Hair follicular keratinocyte (primary cell): Measurements from ENCODE around the gene HSPBP1. TPM values are rescaled to one million over a fixed set of nuclear protein-coding genes. Genes with fewer than 3 reads are reported as not detected.

Experiments used
- total RNA-seq: library from RNA; depleted of rRNA; stranded (reverse); fragments of >200 nt; gene quantifications from 2 replicates; pipeline ENCODE4 v1.2.3, GENCODE V29; 2015

Gene HSPBP1, protein sequence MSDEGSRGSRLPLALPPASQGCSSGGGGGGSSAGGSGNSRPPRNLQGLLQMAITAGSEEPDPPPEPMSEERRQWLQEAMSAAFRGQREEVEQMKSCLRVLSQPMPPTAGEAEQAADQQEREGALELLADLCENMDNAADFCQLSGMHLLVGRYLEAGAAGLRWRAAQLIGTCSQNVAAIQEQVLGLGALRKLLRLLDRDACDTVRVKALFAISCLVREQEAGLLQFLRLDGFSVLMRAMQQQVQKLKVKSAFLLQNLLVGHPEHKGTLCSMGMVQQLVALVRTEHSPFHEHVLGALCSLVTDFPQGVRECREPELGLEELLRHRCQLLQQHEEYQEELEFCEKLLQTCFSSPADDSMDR
- total RNA-seq = 41.6 and 79.3 TPM in 2 replicates

DNA sequence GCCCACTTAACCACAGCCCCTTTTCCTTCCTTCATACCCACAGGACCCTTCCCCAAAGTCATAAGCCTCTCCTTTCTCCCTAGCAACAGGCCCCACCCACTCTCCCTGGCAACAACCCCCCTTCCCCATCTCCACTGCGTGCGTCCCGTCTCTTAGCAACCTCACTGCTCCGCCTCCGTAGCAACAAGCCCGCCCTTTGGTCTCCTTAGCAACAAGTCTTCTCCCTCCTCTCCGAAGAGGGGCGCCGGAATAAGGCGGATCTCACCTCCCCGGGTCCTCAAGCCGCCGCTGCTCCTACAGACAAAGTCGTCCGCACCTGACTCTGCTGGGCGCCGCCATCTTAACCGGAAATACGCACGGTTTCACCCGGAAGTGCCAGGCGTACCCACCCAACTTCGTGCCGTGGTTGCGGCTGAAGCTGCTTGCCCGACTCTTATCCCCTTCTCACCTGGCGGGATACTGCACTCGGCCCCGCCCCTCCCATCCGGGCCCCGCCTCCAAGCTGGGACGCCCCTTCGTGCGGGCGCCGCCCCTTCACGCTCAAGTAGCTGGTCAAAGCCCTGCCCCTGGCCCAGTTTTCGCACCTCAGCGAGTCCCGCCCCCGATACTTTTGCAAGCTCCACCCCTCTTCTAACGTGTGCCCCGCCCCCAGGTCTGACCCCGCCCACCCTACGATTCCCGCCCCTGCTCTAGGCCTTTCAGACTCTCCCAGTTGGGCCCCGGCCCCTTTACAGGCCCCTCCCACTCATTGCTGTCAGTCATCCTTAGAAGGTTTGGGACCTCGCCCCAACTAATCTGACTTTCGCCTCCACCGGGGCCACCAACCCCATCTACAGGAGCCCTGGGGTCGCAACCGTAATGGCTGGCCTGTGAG, at the start of gene HSPBP1:
TSS of gene HSPBP1 (minus strand) at position 341 of the 874 bp plus-strand sequence. CDS start 502 bp downstream, outside the sequence.

DNA sequence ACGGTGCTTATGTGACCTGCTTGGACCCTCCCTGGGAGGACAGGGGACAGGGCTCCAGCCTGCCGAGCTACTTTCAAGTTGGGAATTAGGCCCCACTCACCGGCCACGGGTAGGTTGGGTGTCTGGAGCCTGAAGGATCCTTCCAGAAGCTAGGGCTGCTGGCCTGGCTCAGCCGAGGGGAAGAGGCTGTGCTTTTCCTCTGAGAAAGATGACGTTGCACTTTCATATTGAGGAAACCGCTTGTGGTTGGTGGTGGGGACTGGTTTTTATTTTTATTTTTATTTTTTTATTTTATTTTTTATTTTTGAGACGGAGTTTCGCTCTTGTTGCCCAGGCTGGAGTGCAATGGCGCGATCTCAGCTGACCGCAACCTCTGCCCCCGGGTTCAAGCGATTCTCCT, 45.3 kb upstream of the HSPBP1 start, which contains the start of gene TMEM150B:
TSS of gene TMEM150B (minus strand) at position 170 of the 400 bp plus-strand sequence. CDS start 4,305 bp downstream, outside the sequence.

GRCh38 chr19:55283548-55284377, 3.9 kb upstream of the HSPBP1 start, which contains the start of gene BRSK1:
TSS of gene BRSK1 (plus strand) at chr19:55283997. CDS start at chr19:55284443, 446 bp downstream.

DNA sequence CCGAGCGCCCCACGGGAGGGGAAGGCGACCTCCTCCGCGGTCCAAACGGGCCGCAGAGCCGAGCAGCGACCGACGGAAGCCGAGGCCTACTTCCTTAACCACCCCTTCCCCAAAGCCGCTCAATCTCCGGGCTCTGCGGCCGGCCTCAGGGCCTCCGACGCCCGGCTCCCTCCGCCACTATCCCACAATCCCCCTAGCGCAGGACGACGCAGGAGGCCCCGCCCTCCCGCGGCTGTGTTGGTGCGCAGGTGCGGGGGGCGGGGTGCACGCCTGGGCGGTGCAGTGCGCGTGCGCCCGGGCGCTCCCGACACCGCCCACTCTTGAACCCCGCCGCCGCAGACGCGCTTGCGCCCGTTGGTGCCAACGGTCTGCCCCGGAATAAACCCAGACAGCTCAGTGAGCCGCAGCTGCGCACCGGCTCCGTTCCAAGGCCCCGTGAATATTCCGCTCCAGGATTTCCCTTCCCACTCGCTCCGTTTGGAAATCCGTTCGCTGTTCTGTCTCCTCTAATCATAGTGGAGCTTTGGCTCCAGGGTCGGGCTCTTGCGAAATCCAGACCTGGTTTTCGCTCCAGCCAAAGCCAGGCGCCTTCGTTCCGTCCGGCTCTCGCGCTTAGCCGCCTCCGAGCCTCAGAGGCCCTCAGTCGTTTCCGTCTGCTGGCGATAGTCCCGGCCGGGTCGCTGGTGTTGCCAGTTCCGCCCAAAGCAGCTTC, 20.9 kb downstream of the HSPBP1 start, which contains the start of gene PPP6R1:
TSS of gene PPP6R1 (minus strand) at position 190 of the 712 bp plus-strand sequence. CDS start 11,914 bp downstream, outside the sequence.

GRCh38 chr19:55228403-55229031, 51.4 kb downstream of the HSPBP1 start, which contains the start of gene TMEM86B:
TSS of gene TMEM86B (minus strand) at chr19:55228763. CDS start at chr19:55228741, 22 bp downstream.

Other genes with a start within 250 kb of the HSPBP1 start
- gene GP6, start 241.8 kb downstream of the HSPBP1 start, total RNA-seq = not detected in 2 replicates
- 9.1 and 24.5 TPM in 2 replicates for gene RDH13, start 217.0 kb downstream of the HSPBP1 start, total RNA-seq
- 28.7 and 45.1 TPM in 2 replicates for gene EPS8L1, start 204.2 kb downstream of the HSPBP1 start, total RNA-seq
- 26.6 and 38.4 TPM in 2 replicates for gene PPP1R12C, start 162.5 kb downstream of the HSPBP1 start, total RNA-seq
- gene TNNT1, start 130.9 kb downstream of the HSPBP1 start, total RNA-seq = 44.4 and 145 TPM in 2 replicates
- gene TNNI3, start 122.4 kb downstream of the HSPBP1 start, total RNA-seq = 2.6 and 4.0 TPM in 2 replicates
- gene DNAAF3, start 113.5 kb downstream of the HSPBP1 start, total RNA-seq = 0.23 and 1.3 TPM in 2 replicates
- gene SYT5, start 99.8 kb downstream of the HSPBP1 start, total RNA-seq = 0.04 and 2.2 TPM in 2 replicates
- gene PTPRH, start 70.6 kb downstream of the HSPBP1 start, total RNA-seq = 0.08 and 0.57 TPM in 2 replicates
- gene TMEM86B, start 51.3 kb downstream of the HSPBP1 start, total RNA-seq = 0.95 and 1.6 TPM in 2 replicates
- gene PPP6R1, start 21.1 kb downstream of the HSPBP1 start, total RNA-seq = 33.8 and 38.8 TPM in 2 replicates
- 1.7 and 2.3 TPM in 2 replicates for gene BRSK1, start 3.9 kb upstream of the HSPBP1 start, total RNA-seq
- not detected in 2 replicates for gene TMEM150B, start 45.2 kb upstream of the HSPBP1 start, total RNA-seq
- gene KMT5C, start 59.8 kb upstream of the HSPBP1 start, total RNA-seq = 6.9 and 11.9 TPM in 2 replicates
- gene COX6B2, start 74.6 kb upstream of the HSPBP1 start, total RNA-seq = 0.42 and 0.55 TPM in 2 replicates
- not detected in 2 replicates for gene GARIN5B, start 83.2 kb upstream of the HSPBP1 start, total RNA-seq
- gene IL11, start 90.4 kb upstream of the HSPBP1 start, total RNA-seq = 2.9 and 7.0 TPM in 2 replicates
- not detected in 2 replicates for gene TMEM190, start 96.7 kb upstream of the HSPBP1 start, total RNA-seq
- gene TMEM238, start 104.2 kb upstream of the HSPBP1 start, total RNA-seq = 11.9 and 16.4 TPM in 2 replicates
- gene RPL28, start 105.8 kb upstream of the HSPBP1 start, total RNA-seq = 297 and 300 TPM in 2 replicates
- 107 and 271 TPM in 2 replicates for gene UBE2S, start 127.7 kb upstream of the HSPBP1 start, total RNA-seq
- not detected in 2 replicates for gene SHISA7, start 163.2 kb upstream of the HSPBP1 start, total RNA-seq
- 132 and 147 TPM in 2 replicates for gene ISOC2, start 181.5 kb upstream of the HSPBP1 start, total RNA-seq
- gene C19orf85, start 184.6 kb upstream of the HSPBP1 start, total RNA-seq = not detected in 2 replicates
- 8.6 and 15.3 TPM in 2 replicates for gene ZNF628, start 196.5 kb upstream of the HSPBP1 start, total RNA-seq
- gene NAT14, start 205.1 kb upstream of the HSPBP1 start, total RNA-seq = 12.7 and 16.3 TPM in 2 replicates
- gene SSC5D, start 208.3 kb upstream of the HSPBP1 start, total RNA-seq = 0.31 TPM in 1 of 2 replicates, not detected in the other